WTC11 (cell line): ENCODE measurements around the gene CABLES1. TPM values are rescaled to one million over a fixed set of nuclear protein-coding genes. Genes with fewer than 3 reads are reported as not detected.

ENCODE experiments used
- ATAC-seq: fragments of 200-7000 bp; cut with Tn5 transposase; 2 replicates; pipeline ENCODE4 v1.10.0; 2021; ENCODE audit warnings: mild to moderate bottlenecking, moderate library complexity
- CTCF ChIA-PET: fragments of 300-600 bp; sonication (Branson Sonifier 250); formaldehyde crosslinking; loops from one replicate; lab custom pipeline; 2021; ENCODE audit warnings: antibody characterized with exemption; lab: Charles Lee
- POLR2A ChIA-PET: fragments of 350-600 bp; sonication (Branson Sonifier 250); formaldehyde crosslinking; loops from one replicate; lab custom pipeline; 2021; ENCODE audit warnings: antibody characterized with exemption; lab: Charles Lee
- DNase-seq: peaks from one replicate; pipeline ENCODE4 v3.0.0; 2021; ENCODE audit warnings: low spot score
- H3K27ac Mint-ChIP-seq: 2 replicates; pipeline ENCODE4 v1.8.0; 2021; ENCODE audit warnings: mixed read lengths
- H3K27me3 Mint-ChIP-seq: 2 replicates; pipeline ENCODE4 v1.8.0; 2021; ENCODE audit warnings: low read depth, mild to moderate bottlenecking, moderate library complexity, mixed read lengths
- H3K36me3 Mint-ChIP-seq: 2 replicates; pipeline ENCODE4 v1.8.0; 2021; ENCODE audit warnings: mixed read lengths
- H3K4me1 Mint-ChIP-seq: 2 replicates; pipeline ENCODE4 v1.8.0; 2022; ENCODE audit warnings: mixed read lengths
- H3K4me3 Mint-ChIP-seq: 2 replicates; pipeline ENCODE4 v1.8.0; 2021; ENCODE audit warnings: mild to moderate bottlenecking, moderate library complexity, mixed read lengths
- H3K9me3 Mint-ChIP-seq: 2 replicates; pipeline ENCODE4 v1.8.0; 2021; ENCODE audit warnings: mixed read lengths
- AFF4 ChIP-seq: sonication (generic); formaldehyde crosslinking; IDR thresholded peaks from 2 replicates; pipeline ENCODE4 v1.8.1; 2023; ENCODE audit warnings: mild to moderate bottlenecking, missing genetic modification reagents, borderline replicate concordance
- ARID4B ChIP-seq: sonication (generic); formaldehyde crosslinking; IDR thresholded peaks from 2 replicates; pipeline ENCODE4 v1.8.0; 2023; ENCODE audit warnings: missing genetic modification reagents, mild to moderate bottlenecking, borderline replicate concordance
- ATF1 ChIP-seq: sonication (generic); formaldehyde crosslinking; IDR thresholded peaks from 2 replicates; pipeline ENCODE4 v1.8.1; 2023; ENCODE audit warnings: mild to moderate bottlenecking, moderate library complexity, missing genetic modification reagents
- ATF2 ChIP-seq: sonication (generic); formaldehyde crosslinking; IDR thresholded peaks from 2 replicates; pipeline ENCODE4 v1.8.1; 2022; ENCODE audit warnings: low read depth, missing genetic modification reagents, borderline replicate concordance
- CREB1 ChIP-seq: sonication (generic); formaldehyde crosslinking; IDR thresholded peaks from 2 replicates; pipeline ENCODE4 v1.8.0; 2023; ENCODE audit warnings: mild to moderate bottlenecking, missing genetic modification reagents
- CREM ChIP-seq: sonication (generic); formaldehyde crosslinking; IDR thresholded peaks from 2 replicates; pipeline ENCODE4 v1.8.1; 2022; ENCODE audit warnings: mild to moderate bottlenecking, missing genetic modification reagents, moderate library complexity
- IRF2 ChIP-seq: sonication (generic); formaldehyde crosslinking; IDR thresholded peaks from 2 replicates; pipeline ENCODE4 v1.8.0; 2022; ENCODE audit warnings: low read depth, missing genetic modification reagents, borderline replicate concordance
- MAX ChIP-seq: sonication (generic); formaldehyde crosslinking; IDR thresholded peaks from 2 replicates; pipeline ENCODE4 v1.8.0; 2022; ENCODE audit warnings: mild to moderate bottlenecking, missing genetic modification reagents
- NFE2L1 ChIP-seq: sonication (generic); formaldehyde crosslinking; IDR thresholded peaks from 2 replicates; pipeline ENCODE4 v1.8.1; 2023; ENCODE audit warnings: missing genetic modification reagents
- OVOL2 ChIP-seq: fragments of 250-450 bp; sonication (Bioruptor Pico); IDR thresholded peaks from 2 replicates; pipeline ENCODE4 v1.9.0; 2021; ENCODE audit warnings: mild to moderate bottlenecking, borderline replicate concordance
- SOX15 ChIP-seq: fragments of 250-450 bp; sonication (Bioruptor Pico); IDR thresholded peaks from 2 replicates; pipeline ENCODE4 v1.9.0; 2021; ENCODE audit warnings: mild to moderate bottlenecking
- SP1 ChIP-seq: sonication (generic); formaldehyde crosslinking; conservative IDR thresholded peaks from 2 replicates; pipeline ENCODE4 v1.8.1; 2022; ENCODE audit warnings: missing genetic modification reagents
- USF2 ChIP-seq: sonication (generic); formaldehyde crosslinking; IDR thresholded peaks from 2 replicates; pipeline ENCODE4 v1.8.1; 2023; ENCODE audit warnings: mild to moderate bottlenecking, missing genetic modification reagents, moderate library complexity
- ZNF121 ChIP-seq: sonication (generic); formaldehyde crosslinking; IDR thresholded peaks from 2 replicates; pipeline ENCODE4 v1.8.0; 2023; ENCODE audit warnings: missing genetic modification reagents
- ZNF219 ChIP-seq: sonication (generic); formaldehyde crosslinking; IDR thresholded peaks from 2 replicates; pipeline ENCODE4 v1.8.0; 2023; ENCODE audit warnings: missing genetic modification reagents, mild to moderate bottlenecking, borderline replicate concordance
- ZNF263 ChIP-seq: sonication (generic); formaldehyde crosslinking; IDR thresholded peaks from 2 replicates; pipeline ENCODE4 v1.8.1; 2022; ENCODE audit warnings: low read depth, mild to moderate bottlenecking, moderate library complexity, missing genetic modification reagents
- ZNF532 ChIP-seq: fragments of 250-450 bp; sonication (Bioruptor Pico); IDR thresholded peaks from 2 replicates; pipeline ENCODE4 v1.9.0; 2021; ENCODE audit warnings: mild to moderate bottlenecking, borderline replicate concordance
- ZSCAN18 ChIP-seq: fragments of 250-450 bp; sonication (Bioruptor Pico); IDR thresholded peaks from 2 replicates; pipeline ENCODE4 v2.1.2; 2022; ENCODE audit warnings: mild to moderate bottlenecking, moderate library complexity
- total RNA-seq: library from RNA; stranded (reverse); gene quantifications from 3 replicates; pipeline ENCODE4 v1.2.3, GENCODE V29; 2021

The CABLES1 gene
- total RNA-seq, 1 experiment from 2014 or later: 17.0 TPM

- peak; percentile 74 for DNase-seq
- Mint-ChIP-seq H3K4me3 (peak overlapping the region; percentile 31; the same call in 1 of the 2 replicates), H3K27me3 (0 out of 2 replicates have a peak, but pooled peaks cover 2% of the 10 kb centered on the region), H3K36me3 (peaks cover 37% of the 10 kb centered on the region), H3K9me3 (0 out of 2 replicates have a peak, but pooled peaks cover 8% of the 10 kb centered on the region), H3K4me1 (peaks cover 52% of the 10 kb centered on the region), H3K27ac (peak overlapping the region; percentile 97)
- CTCF ChIA-PET: interaction anchor here (0.7 to 3.5 kb wide), 14 partner anchors 10 to 461 kb away, joined by 3 to 19 read pairs (median 4); no protein-coding TSS in a partner anchor
- POLR2A ChIA-PET: interaction anchor here (0.6 to 2.6 kb wide), 8 partner anchors 11 to 125 kb away, joined by 3 to 12 read pairs (median 4); partner anchors contain the start of gene CABLES1
- ATAC-seq: peak; percentile 88
- TF ChIP-seq ZNF263 (CRISPR knock-in tag) (peak; percentile 42; the same call in 1 of the 2 replicates), IRF2 (CRISPR knock-in tag) (no peak), NFE2L1 (CRISPR knock-in tag) (peak; percentile 63; the same call in 1 of the 2 replicates), ATF2 (CRISPR knock-in tag) (no peak), ATF1 (CRISPR knock-in tag) (no peak), ZNF219 (no peak), AFF4 (CRISPR knock-in tag) (no peak), ARID4B (CRISPR knock-in tag) (0 out of 2 replicates have a peak, but pooled peaks have one; percentile 58), MAX (CRISPR knock-in tag) (peak; percentile 68), OVOL2 (CRISPR knock-in tag) (no peak), USF2 (CRISPR knock-in tag) (peak; percentile 90), SP1 (CRISPR knock-in tag) (peak; percentile 44; the same call in 1 of the 2 replicates), SOX15 (no peak), ZNF532 (CRISPR knock-in tag) (no peak), ZSCAN18 (no peak), ZNF121 (CRISPR knock-in tag) (no peak), CREB1 (CRISPR knock-in tag) (no peak), CREM (peak; percentile 43; the same call in 1 of the 2 replicates)
These were observed 124.7 kb downstream of the CABLES1 start for GRCh38 chr18:23259701-23260681.
